ENCODE measurements around the gene ANKRD18B.
"Not testable (repeated sequence)": the region's sequence is repeated elsewhere in the genome, so short reads cannot be mapped to it uniquely, and the experiment has no call there.

ANKRD18B gene

GRCh38 chr9:33523397-33524305 lies at the start of gene ANKRD18B:
TSS of gene ANKRD18B (plus strand) at chr9:33524251. CDS start at chr9:33524490, 239 bp downstream.
- DNase-seq (ENCODE audit: low read depth), result not testable (repeated sequence)
- peak within 1 kb of the TSS; percentile 39 for H3K4me3 ChIP-seq (ENCODE audit: control insufficient read depth, low read depth, low read length)

GRCh38 chr9:33475357-33475756 lies 48.7 kb upstream of the ANKRD18B start:
- DNase-seq (ENCODE audit: low read depth), result no peak
- TF ChIP-seq CTCF (IDR thresholded peaks at IDR 0.05; ENCODE audit: control insufficient read depth, insufficient read depth, low read depth, low read length, missing control alignments), result no peak
- no peak overlapping the region for H3K4me3 ChIP-seq (ENCODE audit: control insufficient read depth, low read depth, low read length)

GRCh38 chr9:33476503-33476902 lies 47.5 kb upstream of the ANKRD18B start:
- H3K4me3 ChIP-seq (ENCODE audit: control insufficient read depth, low read depth, low read length), result no peak overlapping the region
- DNase-seq (ENCODE audit: low read depth), result no peak
- TF ChIP-seq CTCF (IDR thresholded peaks at IDR 0.05; ENCODE audit: control insufficient read depth, insufficient read depth, low read depth, low read length, missing control alignments), result no peak

- no peak for TF ChIP-seq CTCF (IDR thresholded peaks at IDR 0.05; ENCODE audit: control insufficient read depth, insufficient read depth, low read depth, low read length, missing control alignments)
- no peak for DNase-seq (ENCODE audit: low read depth)
- H3K4me3 ChIP-seq (ENCODE audit: control insufficient read depth, low read depth, low read length), result no peak overlapping the region
These were observed 43.9 kb upstream of the ANKRD18B start for GRCh38 chr9:33480106-33480505.

- no peak for TF ChIP-seq CTCF (IDR thresholded peaks at IDR 0.05; ENCODE audit: control insufficient read depth, insufficient read depth, low read depth, low read length, missing control alignments)
- DNase-seq (ENCODE audit: low read depth), result no peak
- no peak overlapping the region for H3K4me3 ChIP-seq (ENCODE audit: control insufficient read depth, low read depth, low read length)
These were observed 43.1 kb upstream of the ANKRD18B start for GRCh38 chr9:33480976-33481375.

- not testable (repeated sequence) for H3K4me3 ChIP-seq (ENCODE audit: control insufficient read depth, low read depth, low read length); DNase-seq (ENCODE audit: low read depth)
These were observed 38.7 kb upstream of the ANKRD18B start for GRCh38 chr9:33485312-33485711.

GRCh38 chr9:33489066-33489465 lies 35.0 kb upstream of the ANKRD18B start:
- no peak for DNase-seq (ENCODE audit: low read depth)
- no peak overlapping the region for H3K4me3 ChIP-seq (ENCODE audit: control insufficient read depth, low read depth, low read length)
- TF ChIP-seq CTCF (IDR thresholded peaks at IDR 0.05; ENCODE audit: control insufficient read depth, insufficient read depth, low read depth, low read length, missing control alignments), result no peak

- not testable (repeated sequence) for DNase-seq (ENCODE audit: low read depth); H3K4me3 ChIP-seq (ENCODE audit: control insufficient read depth, low read depth, low read length)
These were observed 30.2 kb upstream of the ANKRD18B start for GRCh38 chr9:33493819-33494218.

All from AG09309 (cell line).